ENCODE data around the gene COQ5.

DNA sequence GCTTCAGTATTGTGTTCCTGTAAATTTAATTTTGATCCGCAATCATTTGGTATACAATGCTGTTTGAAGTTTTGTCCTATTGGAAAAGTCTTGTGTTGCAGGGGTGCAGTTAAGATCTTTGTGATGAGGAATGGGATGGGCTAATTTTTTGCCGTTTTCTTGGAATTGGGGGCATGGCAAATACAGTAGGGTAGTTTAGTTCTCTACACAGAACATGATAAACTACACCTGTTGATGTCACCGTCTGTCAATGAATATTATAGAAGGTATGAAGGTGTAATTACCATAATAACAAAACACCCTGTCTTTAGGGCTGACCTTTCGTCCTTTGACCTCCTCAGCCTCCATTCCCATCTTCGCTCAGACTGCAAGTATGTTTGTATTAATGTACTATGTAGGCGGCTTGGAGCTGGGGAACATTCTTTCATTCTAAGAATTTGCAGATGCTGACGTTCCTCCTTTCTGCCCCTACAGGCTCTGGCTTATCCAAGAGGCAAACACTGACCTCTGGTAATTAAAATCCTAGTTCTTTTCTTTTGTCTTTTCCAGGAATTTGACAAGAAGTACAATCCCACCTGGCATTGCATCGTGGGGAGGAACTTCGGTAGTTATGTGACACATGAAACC is 31.3 kb downstream of the COQ5 start:
- TF ChIP-seq ZNF274 (IDR thresholded peaks at IDR 0.05; ENCODE audit: low read depth, low read length) (no peak), SUZ12 (IDR thresholded peaks at IDR 0.05; ENCODE audit: extremely low read depth, insufficient read depth, insufficient read length) (no peak)

Data from NT2/D1 (cell line).